Heart left ventricle (tissue), 16 donors: ENCODE data around the gene KIFC1. TPM values are rescaled to one million over a fixed set of nuclear protein-coding genes. Genes with fewer than 3 reads are reported as not detected.
"Not testable (repeated sequence)": the region's sequence is repeated elsewhere in the genome, so short reads cannot be mapped to it uniquely, and the experiment has no call there.

Experiments
- ATAC-seq, 4 donors: fragments of 200-7000 bp; cut with Tn5 transposase; one replicate each; pipeline ENCODE4 v1.9.1; 2020 to 2022; ENCODE audit warnings: moderate library complexity in 4 of 4, mild to moderate bottlenecking in 3 of 4, moderate number of reproducible peaks in 1 of 4
- DNase-seq, 5 donors: peaks; one replicate each; pipeline ENCODE4 v3.0.0-alpha.2; 2020
- H3K27ac ChIP-seq, 12 donors: fragments of 200-600 bp; sonication (generic) in 4 of 12; one replicate each; pipeline versions ENCODE4 v1.5.0 to v1.8.0; 2016 to 2022; ENCODE audit warnings: mild to moderate bottlenecking in 2 of 12
- H3K27me3 ChIP-seq, 9 donors: fragments of 200-600 bp; sonication (generic) in 2 of 9; one replicate each; pipeline versions ENCODE4 v1.5.1 to v1.8.0; 2016 to 2022; ENCODE audit warnings: mild to moderate bottlenecking in 3 of 9
- H3K36me3 ChIP-seq, 9 donors: fragments of 200-600 bp; sonication (generic) in 2 of 9; one replicate each; pipeline versions ENCODE4 v1.5.0 to v1.8.0; 2018 to 2022; ENCODE audit warnings: mild to moderate bottlenecking in 2 of 9
- H3K4me1 ChIP-seq, 12 donors: fragments of 200-600 bp; sonication (generic) in 4 of 12; one replicate each; pipeline versions ENCODE4 v1.5.0 to v1.8.0; 2016 to 2022; ENCODE audit warnings: mild to moderate bottlenecking in 3 of 12
- H3K4me3 ChIP-seq, 12 donors: fragments of 200-600 bp; sonication (generic) in 4 of 12; one replicate each; pipeline versions ENCODE4 v1.5.0 to v1.8.0; 2017 to 2022; ENCODE audit warnings: mild to moderate bottlenecking in 9 of 12, moderate library complexity in 4 of 12
- H3K9me3 ChIP-seq, 12 donors: fragments of 200-600 bp; sonication (generic) in 4 of 12; one replicate each; pipeline versions ENCODE4 v1.5.0 to v1.8.0; 2016 to 2022; ENCODE audit warnings: mild to moderate bottlenecking in 1 of 12
- CTCF ChIP-seq, 12 donors: fragments of 200-600 bp; sonication (generic) in 4 of 12; IDR thresholded peaks; one replicate each; pipeline versions ENCODE4 v1.5.0 to v1.8.0; 2018 to 2022; ENCODE audit warnings: antibody characterized with exemption in 12 of 12, mild to moderate bottlenecking in 5 of 12
- POLR2A ChIP-seq, 2 donors: fragments of 450-650 bp; IDR thresholded peaks; one replicate each; pipeline ENCODE4 v1.6.1; 2017; ENCODE audit warnings: antibody characterized with exemption in 2 of 2, mild to moderate bottlenecking in 2 of 2, moderate library complexity in 2 of 2
- WGBS, 4 donors: extraction: QIAGEN DNeasy Blood & Tissue Kit in 2 of 4; methylation state at CpG; one replicate each; pipeline versions ENCODE4 v1.1.5 to v1.1.7; 2013 to 2018; 5-methylcytosine and 5-hydroxymethylcytosine counted together
- intact Hi-C, 10 donors: fragments of 100-400 bp; cut with DNase I; formaldehyde crosslinking; loops; one replicate each; pipeline versions ENCODE4 v1.11.1 to v1.14.2; 2022
- polyA plus RNA-seq, 2 donors: library from polyadenylated mRNA; stranded (reverse); fragments of 200-250 nt; gene quantifications; one replicate each; pipeline ENCODE4 v1.2.3, GENCODE V29; 2013
- total RNA-seq, 9 donors: library from RNA; depleted of rRNA in 2 of 9; stranded (reverse); fragments of >200 nt in 2 of 9; fragmentation: NEBNext Ultra II Directional in 3 of 9; extraction: Animal tissue kit (Norgen Biotek cat#: 25700) in 3 of 9; gene quantifications; one replicate each; pipeline versions ENCODE4 v1.1.0 to v1.2.4, GENCODE V29; 2016 to 2023
- donor health status: ischemic (EF 13 %, LVEDD 7.1; RV severe dilation, severe dysfunction).
- donor health status: healthy with polysubstance abuse.
- donor health status: DM: no; HTN: yes; CAD: no.
- donor health status: DM: no; HTN: no; CAD: no.
- donor health status: ischemic (EF 25% LVEDD 6.9; RV normal size, moderate dysfunction).
- donor health status: ischemic (EF 25% LVEDD 5.7; RV mildly dilated, moderate dysfunction).
- donor health status: healthy.
- donor health status: DM: yes; HTN: yes; CAD: no.
- donor health status: ischemic (EF 35%, LVEDD 5.7; RV mildly dilated, moderate dysfunction).
- donor health status: nonischemic (EF 11% LVEDD 7.7; RV severe dilation, severe dysfunction).
- donor health status: DM: yes; HTN: yes; CAD: no.
- donor health status: PGD.
- donor health status: ischemic (EF 29% LVEDD 5.4; RV normal size, mild dysfunction).
- donor health status: nonischemic (EF 23%, LVEDD 6.1; RV moderate dilation, normal function).

Gene KIFC1
- total and polyA plus RNA-seq, 11 donors, result 0.04 to 7.0 (median 0.69) TPM; not detected in 3

GRCh38 chr6:33397541-33397940 lies 5.9 kb downstream of the KIFC1 start:
- H3K27ac ChIP-seq, result no peak overlapping the region
- TF ChIP-seq POLR2A (IDR thresholded peaks at IDR 0.05) (no peak), CTCF (IDR thresholded peaks at IDR 0.05) (no peak)
- DNase-seq (no peak), ATAC-seq (no peak)
- no peaks in the 10 kb centered on the region for H3K27me3 ChIP-seq
- no peaks in the 10 kb centered on the region for H3K9me3 ChIP-seq
- H3K36me3 ChIP-seq, result no peaks in the 10 kb centered on the region
- intact Hi-C loops, result no loop called here
- no peak overlapping the region for H3K4me3 ChIP-seq
- WGBS, 4 donors, result 89 to 95% (median 91%) methylated on average over 1 of the region's 1 CpG
- H3K4me1 ChIP-seq, result peaks cover 0 to 5% (median 0%) of the 10 kb centered on the region in 12 donors

- H3K27ac ChIP-seq, H3K9me3 ChIP-seq, DNase-seq, H3K27me3 ChIP-seq, H3K4me1 ChIP-seq, ATAC-seq, H3K36me3 ChIP-seq, intact Hi-C loops, H3K4me3 ChIP-seq: not testable (repeated sequence)
- WGBS, 4 donors, result 93 to 98% (median 95%) methylated on average over 3 of the region's 3 CpGs
Measured at GRCh38 chr6:33398601-33399000, 7.0 kb downstream of the KIFC1 start.

GRCh38 chr6:33399881-33400280 lies 8.3 kb downstream of the KIFC1 start:
- ATAC-seq, H3K4me1 ChIP-seq, H3K9me3 ChIP-seq, intact Hi-C loops, DNase-seq, H3K27ac ChIP-seq, H3K27me3 ChIP-seq, H3K36me3 ChIP-seq, H3K4me3 ChIP-seq: not testable (repeated sequence)
- 94 to 97% (median 96%) methylated on average over 6 of the region's 6 CpGs for WGBS, 4 donors

GRCh38 chr6:33404884-33405283 lies 13.3 kb downstream of the KIFC1 start:
- intact Hi-C loops, result no loop called here
- TF ChIP-seq CTCF (IDR thresholded peaks at IDR 0.05) (no peak), POLR2A (IDR thresholded peaks at IDR 0.05) (no peak)
- DNase-seq (no peak), ATAC-seq (no peak)
- Histone ChIP-seq H3K4me3 (no peak overlapping the region), H3K27ac (no peak overlapping the region), H3K36me3 (peaks cover 0 to 18% (median 0%) of the 10 kb centered on the region in 9 donors), H3K27me3 (no peaks in the 10 kb centered on the region), H3K9me3 (no peaks in the 10 kb centered on the region), H3K4me1 (peaks cover 0 to 6% (median 0%) of the 10 kb centered on the region in 12 donors)
- 92 to 97% (median 93%) methylated on average over 17 of the region's 17 CpGs for WGBS, 4 donors

DNA sequence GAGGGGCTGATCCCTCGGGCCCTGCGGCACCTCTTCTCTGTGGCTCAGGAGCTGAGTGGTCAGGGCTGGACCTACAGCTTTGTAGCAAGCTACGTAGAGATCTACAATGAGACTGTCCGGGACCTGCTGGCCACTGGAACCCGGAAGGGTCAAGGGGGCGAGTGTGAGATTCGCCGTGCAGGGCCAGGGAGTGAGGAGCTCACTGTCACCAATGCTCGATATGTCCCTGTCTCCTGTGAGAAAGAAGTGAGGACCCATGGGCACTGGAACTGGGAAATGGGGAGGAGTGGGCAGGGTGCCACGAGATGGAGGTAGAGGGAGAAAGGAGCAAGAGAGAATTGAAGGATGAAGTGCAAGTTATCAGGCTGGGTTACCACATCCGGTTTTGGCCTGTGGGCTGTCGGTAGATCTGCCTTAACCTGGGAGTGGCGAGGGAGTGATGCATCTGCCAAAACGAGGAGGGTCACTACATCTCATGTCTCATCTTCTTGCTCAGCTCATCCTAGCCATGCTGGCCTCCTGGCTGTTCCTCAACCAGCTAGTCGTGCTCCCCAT lies 13.8 kb downstream of the KIFC1 start:
- H3K27ac ChIP-seq, result no peak overlapping the region
- intact Hi-C loops, result no loop called here
- TF ChIP-seq CTCF (IDR thresholded peaks at IDR 0.05), result no peak
- no peak for TF ChIP-seq POLR2A (IDR thresholded peaks at IDR 0.05)
- H3K36me3 ChIP-seq, result peaks cover 0 to 18% (median 0%) of the 10 kb centered on the region in 9 donors
- no peaks in the 10 kb centered on the region for H3K9me3 ChIP-seq
- WGBS, 4 donors, result 92 to 93% (median 92%) methylated on average over 14 to 15 of the region's 15 CpGs
- no peaks in the 10 kb centered on the region for H3K27me3 ChIP-seq
- DNase-seq, result no peak
- no peak overlapping the region for H3K4me3 ChIP-seq
- H3K4me1 ChIP-seq, result peaks cover 0 to 7% (median 0%) of the 10 kb centered on the region in 12 donors
- ATAC-seq, result no peak
